Gastrocnemius medialis (tissue), 4 donors: ENCODE data around the gene WDFY2. TPM values are rescaled to one million over a fixed set of nuclear protein-coding genes. Genes with fewer than 3 reads are reported as not detected.

ENCODE experiments used
- ATAC-seq, 2 donors: fragments of 150-250 bp; one replicate each; pipeline ENCODE4 v1.9.1; 2016
- DNase-seq, 2 donors: peaks; one replicate each; pipeline ENCODE4 v3.0.0-alpha.2; 2019
- H3K27ac ChIP-seq, 4 donors: fragments of 200-600 bp; sonication (generic); 1 replicate in 1 of 4; 2 replicates in 3 of 4; pipeline ENCODE4 v1.5.1; 2016 to 2018; ENCODE audit warnings: mild to moderate bottlenecking in 2 of 4, moderate library complexity in 1 of 4
- H3K27me3 ChIP-seq, 3 donors: fragments of 200-600 bp; sonication (generic) in 2 of 3; 1 replicate in 1 of 3; 2 replicates in 2 of 3; pipeline versions ENCODE4 v1.5.1 to v1.6.0; 2016 to 2019; ENCODE audit warnings: mild to moderate bottlenecking in 1 of 3, moderate library complexity in 1 of 3
- H3K36me3 ChIP-seq, 2 donors: fragments of 200-600 bp; sonication (generic) in 1 of 2; one replicate each; pipeline ENCODE4 v1.5.1; 2017 to 2018
- H3K4me1 ChIP-seq, 2 donors: fragments of 200-600 bp; sonication (generic) in 1 of 2; one replicate each; pipeline ENCODE4 v1.5.1; 2016 to 2017; ENCODE audit warnings: mild to moderate bottlenecking in 2 of 2
- H3K4me3 ChIP-seq, 4 donors: fragments of 200-600 bp; sonication (generic) in 3 of 4; 1 replicate in 1 of 4; 2 replicates in 3 of 4; pipeline ENCODE4 v1.5.1; 2016 to 2019; ENCODE audit warnings: mild to moderate bottlenecking in 2 of 4
- H3K9me3 ChIP-seq, 3 donors: fragments of 200-600 bp; sonication (generic) in 2 of 3; 1 replicate in 1 of 3; 2 replicates in 2 of 3; pipeline ENCODE4 v1.5.1; 2016 to 2019
- CTCF ChIP-seq, 5 experiments: fragments of 450-650 bp in 3 of 5; fragments of 200-600 bp in 2 of 5; sonication (generic) in 2 of 5; IDR thresholded peaks in 4 of 5; conservative IDR thresholded peaks in 1 of 5; 1 replicate in 4 of 5; 2 replicates in 1 of 5; pipeline ENCODE4 v1.5.1; 2016 to 2019; ENCODE audit warnings: antibody characterized with exemption in 5 of 5, mild to moderate bottlenecking in 3 of 5, moderate library complexity in 3 of 5
- POLR2A ChIP-seq, 2 donors: fragments of 450-650 bp; IDR thresholded peaks; one replicate each; pipeline ENCODE4 v1.6.1; 2017; ENCODE audit warnings: antibody characterized with exemption in 2 of 2, mild to moderate bottlenecking in 2 of 2, moderate library complexity in 2 of 2
- in situ Hi-C, 4 donors: fragments of 200-750 bp; cut with MboI; loops; one replicate each; pipeline versions ENCODE4 v1.15.0 to v1.8.0; 2017; ENCODE audit warnings: low sequenced_read_pairs in 4 of 4
- intact Hi-C: fragments of 100-400 bp; cut with DNase I; formaldehyde crosslinking; loops from one replicate; pipeline ENCODE4 v1.15.1; 2023; ENCODE audit warnings: low total_unique reads
- total RNA-seq, 4 donors: library from RNA; depleted of rRNA; stranded (reverse); fragments of >200 nt; gene quantifications; one replicate each; pipeline versions ENCODE4 v1.1.0 to v1.2.3, GENCODE V29; 2016

The WDFY2 gene
- total RNA-seq, 4 donors from 2014 or later = 0.98 to 2.8 (median 1.7) TPM

- intact Hi-C loops = no loop called here
- in situ Hi-C loops = no loop called here
- H3K4me3 ChIP-seq = no peak overlapping the region
- no peak for TF ChIP-seq POLR2A (IDR thresholded peaks at IDR 0.05)
- H3K9me3 ChIP-seq = no peaks in the 10 kb centered on the region
- H3K27me3 ChIP-seq = no peaks in the 10 kb centered on the region
- peaks cover 16 to 23% of the 10 kb centered on the region in 2 donors for H3K4me1 ChIP-seq
- ATAC-seq = no peak
- no peaks in the 10 kb centered on the region for H3K36me3 ChIP-seq
- DNase-seq = no peak
- H3K27ac ChIP-seq = no peak overlapping the region
Measured at GRCh38 chr13:51623473-51623872, 39.2 kb downstream of the WDFY2 start.

DNA sequence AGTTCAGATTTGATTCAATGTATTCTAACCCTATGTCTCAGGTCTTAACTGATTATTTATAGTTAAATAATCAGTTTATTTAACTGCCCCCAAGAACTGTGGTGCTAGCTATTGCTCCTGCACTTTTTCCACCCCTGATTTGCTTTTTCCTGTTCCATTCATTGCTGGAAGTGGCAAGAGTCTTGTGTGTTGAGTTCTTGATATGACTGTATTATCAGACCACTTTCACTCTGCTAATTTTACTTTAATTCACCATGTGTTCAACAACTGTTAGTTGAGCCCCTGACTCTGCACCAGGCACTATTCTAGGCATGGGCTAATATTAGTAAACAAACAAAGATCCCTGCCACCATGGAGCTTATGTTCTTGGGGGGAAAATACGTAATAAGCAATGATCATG is 39.9 kb downstream of the WDFY2 start:
- Histone ChIP-seq H3K4me1 (peaks cover 16 to 23% of the 10 kb centered on the region in 2 donors), H3K9me3 (no peaks in the 10 kb centered on the region), H3K4me3 (no peak overlapping the region), H3K27me3 (no peaks in the 10 kb centered on the region), H3K36me3 (no peaks in the 10 kb centered on the region), H3K27ac (no peak overlapping the region)
- DNase-seq = no peak
- no peak for ATAC-seq
- in situ Hi-C loops (no loop called here), intact Hi-C loops (no loop called here)
- no peak for TF ChIP-seq POLR2A (IDR thresholded peaks at IDR 0.05)
- no peak for TF ChIP-seq CTCF (IDR thresholded peaks at IDR 0.05 in 4 of 5, conservative IDR thresholded peaks at IDR 0.05 in 1 of 5)

- Histone ChIP-seq H3K9me3 (no peaks in the 10 kb centered on the region), H3K27ac (no peak overlapping the region), H3K4me1 (peaks cover 16 to 23% of the 10 kb centered on the region in 2 donors), H3K27me3 (no peaks in the 10 kb centered on the region), H3K36me3 (no peaks in the 10 kb centered on the region), H3K4me3 (no peak overlapping the region)
- intact Hi-C loops (no loop called here), in situ Hi-C loops (no loop called here)
- no peak for ATAC-seq
- DNase-seq = no peak
- TF ChIP-seq POLR2A (IDR thresholded peaks at IDR 0.05) (no peak), CTCF (IDR thresholded peaks at IDR 0.05 in 4 of 5, conservative IDR thresholded peaks at IDR 0.05 in 1 of 5) (no peak)
Measured at GRCh38 chr13:51624695-51625345, 40.6 kb downstream of the WDFY2 start.

GRCh38 chr13:51625555-51626345 is 41.5 kb downstream of the WDFY2 start:
- no peak for ATAC-seq
- in situ Hi-C loops = no loop called here

More at GRCh38 chr13:51625555-51626345, 41.5 kb downstream of the WDFY2 start:
- Histone ChIP-seq H3K9me3 (no peaks in the 10 kb centered on the region), H3K27me3 (no peaks in the 10 kb centered on the region), H3K27ac (no peak overlapping the region), H3K36me3 (no peaks in the 10 kb centered on the region), H3K4me3 (no peak overlapping the region), H3K4me1 (peaks cover 16 to 18% of the 10 kb centered on the region in 2 donors)
- intact Hi-C loops = no loop called here
- no peak for DNase-seq
- TF ChIP-seq POLR2A (IDR thresholded peaks at IDR 0.05) (no peak), CTCF (IDR thresholded peaks at IDR 0.05 in 4 of 5, conservative IDR thresholded peaks at IDR 0.05 in 1 of 5) (no peak)
